ENCODE measurements around the gene XG.
"Not testable (repeated sequence)": the region's sequence is repeated elsewhere in the genome, so short reads cannot be mapped to it uniquely, and the experiment has no call there.

DNA sequence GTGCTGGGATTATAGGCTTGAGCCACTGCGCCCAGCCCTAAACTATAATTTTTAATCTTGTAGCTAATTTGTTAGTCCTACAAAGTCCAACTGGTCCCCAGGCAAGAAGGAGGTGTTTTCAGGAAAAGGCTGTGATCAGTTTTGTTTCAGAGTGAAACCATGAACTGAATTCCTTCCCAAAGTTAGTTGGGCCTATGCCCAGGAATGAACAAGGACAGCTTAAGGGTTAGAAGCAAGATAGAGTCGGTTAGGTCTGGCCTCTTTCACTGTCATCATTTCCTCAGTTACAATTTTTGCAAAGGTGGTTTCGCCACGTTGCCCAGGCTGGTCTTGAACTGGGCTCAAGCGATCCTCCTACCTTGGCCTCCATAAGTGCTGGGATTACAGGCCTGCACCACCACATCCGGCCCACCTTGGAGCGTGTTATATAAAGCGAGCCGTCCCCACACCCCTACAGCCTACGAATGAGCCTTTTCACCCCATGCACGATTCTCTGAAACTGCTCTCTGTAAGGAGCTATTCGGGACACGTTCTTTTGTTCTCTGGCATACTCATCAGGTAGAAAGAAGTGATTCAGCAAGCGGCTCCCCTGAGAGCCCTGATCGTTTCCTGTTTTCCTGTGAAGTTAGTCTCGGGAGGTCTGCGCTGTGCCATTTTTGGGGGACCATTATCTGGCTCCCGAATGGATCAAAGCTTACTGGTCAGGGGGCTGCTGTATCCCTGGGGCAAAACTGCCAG, 52.4 kb downstream of the XG start:
- TF ChIP-seq POLR2A (IDR thresholded peaks at IDR 0.05), result not testable (repeated sequence)
- TF ChIP-seq, protein P1, sequence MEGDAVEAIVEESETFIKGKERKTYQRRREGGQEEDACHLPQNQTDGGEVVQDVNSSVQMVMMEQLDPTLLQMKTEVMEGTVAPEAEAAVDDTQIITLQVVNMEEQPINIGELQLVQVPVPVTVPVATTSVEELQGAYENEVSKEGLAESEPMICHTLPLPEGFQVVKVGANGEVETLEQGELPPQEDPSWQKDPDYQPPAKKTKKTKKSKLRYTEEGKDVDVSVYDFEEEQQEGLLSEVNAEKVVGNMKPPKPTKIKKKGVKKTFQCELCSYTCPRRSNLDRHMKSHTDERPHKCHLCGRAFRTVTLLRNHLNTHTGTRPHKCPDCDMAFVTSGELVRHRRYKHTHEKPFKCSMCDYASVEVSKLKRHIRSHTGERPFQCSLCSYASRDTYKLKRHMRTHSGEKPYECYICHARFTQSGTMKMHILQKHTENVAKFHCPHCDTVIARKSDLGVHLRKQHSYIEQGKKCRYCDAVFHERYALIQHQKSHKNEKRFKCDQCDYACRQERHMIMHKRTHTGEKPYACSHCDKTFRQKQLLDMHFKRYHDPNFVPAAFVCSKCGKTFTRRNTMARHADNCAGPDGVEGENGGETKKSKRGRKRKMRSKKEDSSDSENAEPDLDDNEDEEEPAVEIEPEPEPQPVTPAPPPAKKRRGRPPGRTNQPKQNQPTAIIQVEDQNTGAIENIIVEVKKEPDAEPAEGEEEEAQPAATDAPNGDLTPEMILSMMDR (IDR thresholded peaks at IDR 0.05), result not testable (repeated sequence)
